ENCODE results near the gene HIVEP3.
"Not testable (repeated sequence)": the region's sequence is repeated elsewhere in the genome, so short reads cannot be mapped to it uniquely, and the experiment has no call there.

Gene HIVEP3

GRCh38 chr1:41562328-41562727 lies 356.4 kb downstream of the HIVEP3 start:
- DNase-seq (ENCODE audit: low read depth in 3 of 3), result no peak

GRCh38 chr1:41560931-41561330 lies 357.8 kb downstream of the HIVEP3 start:
- no peak for DNase-seq (ENCODE audit: low read depth in 3 of 3)

GRCh38 chr1:41560496-41560895 lies 358.2 kb downstream of the HIVEP3 start:
- DNase-seq (ENCODE audit: low read depth in 3 of 3), result no peak

GRCh38 chr1:41559331-41559730 lies 359.4 kb downstream of the HIVEP3 start:
- no peak for DNase-seq (ENCODE audit: low read depth in 3 of 3)

- no peak for DNase-seq (ENCODE audit: low read depth in 3 of 3)
These were observed 360.0 kb downstream of the HIVEP3 start for GRCh38 chr1:41558761-41559171.

- no peak for DNase-seq (ENCODE audit: low read depth in 3 of 3)
These were observed 360.8 kb downstream of the HIVEP3 start for GRCh38 chr1:41557751-41558455.

GRCh38 chr1:41554746-41555145 lies 364.0 kb downstream of the HIVEP3 start:
- DNase-seq (ENCODE audit: low read depth in 3 of 3), result not testable (repeated sequence)

- DNase-seq (ENCODE audit: low read depth in 3 of 3), result no peak
These were observed 370.8 kb downstream of the HIVEP3 start for GRCh38 chr1:41547781-41548560.

- no peak for DNase-seq (ENCODE audit: low read depth in 3 of 3)
These were observed 371.4 kb downstream of the HIVEP3 start for GRCh38 chr1:41547336-41547735.

GRCh38 chr1:41546833-41547135 lies 371.9 kb downstream of the HIVEP3 start:
- DNase-seq (ENCODE audit: low read depth in 3 of 3), result no peak

- no peak for DNase-seq (ENCODE audit: low read depth in 3 of 3)
These were observed 372.5 kb downstream of the HIVEP3 start for GRCh38 chr1:41545996-41546832.

- DNase-seq (ENCODE audit: low read depth in 3 of 3), result no peak
These were observed 376.4 kb downstream of the HIVEP3 start for GRCh38 chr1:41542196-41542930.

GRCh38 chr1:41541592-41541952 lies 377.1 kb downstream of the HIVEP3 start:
- no peak for DNase-seq (ENCODE audit: low read depth in 3 of 3)

GRCh38 chr1:41540886-41541591 lies 377.7 kb downstream of the HIVEP3 start:
- no peak for DNase-seq (ENCODE audit: low read depth in 3 of 3)

GRCh38 chr1:41539999-41540398 lies 378.7 kb downstream of the HIVEP3 start:
- DNase-seq (ENCODE audit: low read depth in 3 of 3), result no peak

- no peak for DNase-seq (ENCODE audit: low read depth in 3 of 3)
These were observed 379.3 kb downstream of the HIVEP3 start for GRCh38 chr1:41539418-41539805.

GRCh38 chr1:41538741-41539417 lies 379.8 kb downstream of the HIVEP3 start:
- DNase-seq (ENCODE audit: low read depth in 3 of 3), result no peak

- no peak for DNase-seq (ENCODE audit: low read depth in 3 of 3)
These were observed 380.9 kb downstream of the HIVEP3 start for GRCh38 chr1:41537788-41538351.

- no peak for DNase-seq (ENCODE audit: low read depth in 3 of 3)
These were observed 381.5 kb downstream of the HIVEP3 start for GRCh38 chr1:41537251-41537650.

- no peak for DNase-seq (ENCODE audit: low read depth in 3 of 3)
These were observed 382.3 kb downstream of the HIVEP3 start for GRCh38 chr1:41536361-41536802.
